Glutamatergic neuron (in vitro differentiated cells): ENCODE data around the gene HIRA. TPM values are rescaled to one million over a fixed set of nuclear protein-coding genes. Genes with fewer than 3 reads are reported as not detected.
A peak's percentile ranks its signal among the peaks of the same experiment; 100 is the strongest.

Source experiments
- DNase-seq: peaks from one replicate; pipeline ENCODE4 v3.0.0; 2022
- H3K27ac Mint-ChIP-seq: one replicate; pipeline ENCODE4 v1.8.0; 2020; ENCODE audit warnings: mild to moderate bottlenecking, mixed read lengths, inconsistent platforms; ENCODE audit not compliant: unreplicated experiment
- H3K27me3 Mint-ChIP-seq: one replicate; pipeline ENCODE4 v1.8.0; 2020; ENCODE audit warnings: mild to moderate bottlenecking, moderate library complexity, mixed read lengths, inconsistent platforms; ENCODE audit not compliant: unreplicated experiment
- H3K36me3 Mint-ChIP-seq: one replicate; pipeline ENCODE4 v1.8.0; 2020; ENCODE audit warnings: mild to moderate bottlenecking, mixed read lengths, inconsistent platforms; ENCODE audit not compliant: unreplicated experiment
- H3K4me1 Mint-ChIP-seq: one replicate; pipeline ENCODE4 v1.8.0; 2020; ENCODE audit warnings: mild to moderate bottlenecking, low read depth, mixed read lengths, inconsistent platforms; ENCODE audit not compliant: unreplicated experiment
- H3K4me3 Mint-ChIP-seq: one replicate; pipeline ENCODE4 v1.8.0; 2020; ENCODE audit warnings: mild to moderate bottlenecking, mixed read lengths, inconsistent platforms; ENCODE audit not compliant: unreplicated experiment
- H3K9me3 Mint-ChIP-seq: one replicate; pipeline ENCODE4 v1.8.0; 2020; ENCODE audit warnings: mild to moderate bottlenecking, moderate library complexity, mixed read lengths, inconsistent platforms; ENCODE audit not compliant: unreplicated experiment
- CTCF ChIP-seq: fragments of 200-600 bp; sonication (generic); IDR thresholded peaks from one replicate; pipeline ENCODE4 v1.5.0; 2021; ENCODE audit not compliant: partially characterized antibody, unreplicated experiment
- total RNA-seq: library from RNA; stranded (reverse); fragmentation: NEBNext Ultra II Directional; extraction: Animal tissue kit (Norgen Biotek cat#: 25700); gene quantifications from one replicate; pipeline ENCODE4 v1.2.1, GENCODE V29; 2021; ENCODE audit not compliant: unreplicated experiment

HIRA gene
- total RNA-seq, 1 donor from 2014 or later, result 51.0 TPM

- TF ChIP-seq CTCF, result no peak
- Mint-ChIP-seq H3K27ac (no peak overlapping the region), H3K36me3 (no peaks in the 10 kb centered on the region), H3K4me3 (no peak overlapping the region), H3K4me1 (peaks cover 23% of the 10 kb centered on the region), H3K9me3 (peaks cover 8% of the 10 kb centered on the region), H3K27me3 (no peaks in the 10 kb centered on the region)
- DNase-seq, result no peak
Observed at GRCh38 chr22:19434401-19434800, 2.9 kb upstream of the HIRA start.

DNA sequence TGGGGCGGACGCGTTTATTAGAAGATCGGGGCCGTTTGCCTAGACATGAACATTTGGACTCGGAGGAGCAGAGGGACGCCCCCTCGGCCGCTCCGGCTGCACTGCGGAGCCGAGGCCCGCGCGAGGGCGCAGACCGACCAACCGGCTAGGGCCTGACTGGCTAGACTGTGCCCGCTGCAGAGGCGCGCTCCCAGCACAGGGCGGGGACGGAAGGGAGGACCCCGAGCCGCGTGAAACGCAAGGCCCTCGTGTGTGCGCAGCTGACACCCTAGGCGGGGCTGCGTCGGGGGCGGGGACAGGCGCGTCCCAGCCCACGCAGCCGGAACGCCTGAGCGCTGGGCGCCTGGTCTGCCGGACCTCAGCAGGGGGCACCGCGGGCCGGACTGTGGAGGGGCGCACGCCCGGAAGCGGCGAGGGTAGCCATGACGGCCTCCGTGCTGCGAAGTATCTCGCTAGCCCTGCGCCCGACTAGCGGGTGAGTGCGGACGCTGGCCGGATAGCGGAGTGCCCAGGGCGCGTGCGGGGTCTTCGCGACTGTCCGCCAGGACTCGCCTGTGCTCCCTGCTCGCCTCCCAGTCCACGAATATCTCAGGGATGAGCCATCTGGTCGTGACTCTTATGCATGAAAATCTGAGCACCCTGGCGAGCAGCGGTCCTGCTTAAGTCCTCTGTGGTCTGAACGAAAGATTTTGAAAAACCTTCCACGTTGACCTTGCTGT is 759 bp upstream of the HIRA start, which contains the start of gene MRPL40:
Gene MRPL40 (plus strand): TSS at position 413 of the 719 bp plus-strand sequence. CDS start 10 bp downstream, at position 423.
- H3K27me3 Mint-ChIP-seq, result no peaks in the 10 kb centered on the region
- peak; percentile 97 for DNase-seq
- H3K27ac Mint-ChIP-seq, result peak within 1 kb of the TSS; percentile 95
- H3K4me1 Mint-ChIP-seq, result peaks cover 21% of the 10 kb centered on the region
- TF ChIP-seq CTCF, result no peak
- peaks cover 8% of the 10 kb centered on the region for H3K9me3 Mint-ChIP-seq
- no peaks in the 10 kb centered on the region for H3K36me3 Mint-ChIP-seq
- peak within 1 kb of the TSS; percentile 95 for H3K4me3 Mint-ChIP-seq

GRCh38 chr22:19430890-19431541 is 517 bp downstream of the HIRA start:
- H3K27ac Mint-ChIP-seq, result peak overlapping the region; percentile 52
- peak; percentile 53 for DNase-seq
- H3K4me1 Mint-ChIP-seq, result peaks cover 21% of the 10 kb centered on the region
- H3K36me3 Mint-ChIP-seq, result no peaks in the 10 kb centered on the region
- TF ChIP-seq CTCF, result peak; percentile 38
- H3K27me3 Mint-ChIP-seq, result no peaks in the 10 kb centered on the region
- H3K9me3 Mint-ChIP-seq, result peaks cover 8% of the 10 kb centered on the region
- H3K4me3 Mint-ChIP-seq, result peak overlapping the region; percentile 87

- Mint-ChIP-seq H3K27me3 (no peaks in the 10 kb centered on the region), H3K9me3 (peaks cover 8% of the 10 kb centered on the region), H3K36me3 (no peaks in the 10 kb centered on the region), H3K4me1 (peaks cover 18% of the 10 kb centered on the region), H3K4me3 (peak overlapping the region; percentile 87), H3K27ac (peak overlapping the region; percentile 52)
- DNase-seq, result peak; percentile 41
- no peak for TF ChIP-seq CTCF
Observed at GRCh38 chr22:19429950-19430889, 1.3 kb downstream of the HIRA start.
